GM19035 (cell line): ENCODE measurements around the gene AVEN.

Source experiments
- ATAC-seq: cut with Tn5 transposase; IDR thresholded peaks from one replicate; pipeline ENCODE4 v1.9.1; 2021; ENCODE audit not compliant: unreplicated experiment

AVEN gene

DNA sequence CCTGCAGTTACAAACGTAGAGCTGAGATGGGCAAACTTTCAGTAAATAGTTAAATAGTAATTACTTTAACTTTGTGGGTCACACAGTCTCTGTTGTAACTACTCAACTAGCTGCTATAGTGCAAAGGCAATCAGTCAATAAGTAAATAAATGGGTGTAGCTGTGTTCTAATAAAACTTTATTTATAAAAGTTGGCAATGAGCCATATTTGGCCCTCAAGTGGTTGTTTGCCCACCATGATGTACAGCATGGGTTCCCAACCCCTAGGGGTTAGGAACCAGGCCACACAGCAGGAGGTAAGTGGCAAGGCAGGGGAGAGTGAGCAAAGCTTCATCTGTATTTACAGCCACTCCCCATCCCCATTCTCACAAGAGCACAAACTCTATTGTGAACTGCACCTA, 115.6 kb downstream of the AVEN start:
- no peak for ATAC-seq

DNA sequence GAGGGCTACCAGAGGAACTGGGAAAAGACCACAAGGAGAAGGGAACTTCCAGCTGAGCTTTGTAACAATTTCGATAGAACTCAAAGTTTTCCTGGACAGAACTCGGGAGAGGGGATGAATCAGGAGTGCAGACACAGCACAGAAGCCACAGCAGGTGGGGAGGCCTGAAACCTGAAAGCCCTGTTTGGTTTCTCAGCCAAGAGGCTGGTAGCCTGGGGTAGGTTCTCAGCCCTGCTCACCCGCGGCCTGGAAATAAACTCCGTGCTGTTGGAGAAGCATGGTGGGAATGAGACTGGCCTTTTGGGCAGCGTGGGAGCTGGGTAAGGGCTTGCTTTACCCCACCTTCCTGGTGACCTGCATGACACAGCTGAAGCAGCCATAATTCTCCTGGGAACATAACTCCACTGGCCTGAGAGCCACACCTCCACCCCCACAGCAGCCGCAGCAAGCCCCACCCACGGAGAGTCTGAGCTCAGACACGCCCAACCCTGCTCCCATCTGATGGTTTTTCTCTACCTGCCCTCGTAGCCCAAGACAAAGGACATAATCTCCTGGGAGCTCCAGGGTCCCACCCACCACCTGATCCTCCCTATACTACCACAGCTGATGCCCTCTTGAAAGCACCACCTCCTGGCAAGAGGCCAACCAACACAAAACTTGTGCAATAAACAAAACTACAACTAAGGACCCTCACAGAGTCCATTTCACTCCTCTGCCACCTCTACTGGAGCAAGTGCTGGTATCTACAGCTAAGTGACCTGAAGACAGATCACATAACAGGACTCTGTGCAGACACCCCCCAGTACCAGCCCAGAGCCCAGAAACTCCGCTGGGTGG, 123.2 kb downstream of the AVEN start:
- no peak for ATAC-seq

DNA sequence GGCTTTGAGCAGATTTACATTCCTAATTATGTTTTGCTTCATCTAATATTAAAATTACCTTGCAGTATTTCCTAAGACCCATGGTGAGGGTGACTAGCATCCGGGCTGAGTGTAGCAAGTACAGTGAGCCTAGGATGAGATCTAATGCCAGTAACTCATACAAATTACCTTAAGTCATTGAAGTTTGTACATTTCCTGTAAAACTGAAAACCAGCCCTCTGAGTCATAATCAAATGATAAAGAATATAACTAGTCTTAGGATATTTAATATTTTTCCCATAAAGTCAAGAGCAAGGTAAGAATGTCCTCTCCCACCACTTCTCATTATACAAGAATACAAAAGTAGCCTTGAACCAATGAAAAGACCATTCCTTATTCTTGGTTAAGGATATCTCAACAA, 125.5 kb downstream of the AVEN start:
- ATAC-seq, result no peak

- no peak for ATAC-seq
Measured at GRCh38 chr15:33912326-33912725, 126.7 kb downstream of the AVEN start.

DNA sequence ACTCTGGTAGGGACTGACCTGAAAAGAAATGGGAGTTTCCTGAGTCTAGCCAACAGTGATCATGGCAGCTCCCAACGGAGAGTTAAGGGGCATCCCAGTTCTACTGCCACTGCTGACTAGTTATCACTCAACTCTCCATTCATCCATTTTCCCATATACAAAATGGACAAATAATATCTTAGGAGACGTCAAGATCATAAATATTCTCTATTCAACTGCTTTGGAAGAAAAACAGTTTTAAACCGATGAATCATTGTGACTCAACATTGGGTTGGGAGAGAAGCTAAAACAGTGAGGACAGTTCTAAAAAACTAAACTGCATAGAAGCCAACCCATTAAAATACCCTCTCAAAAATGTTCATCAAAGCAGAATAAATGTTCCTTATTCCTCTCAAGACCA, 128.3 kb downstream of the AVEN start:
- ATAC-seq, result no peak

DNA sequence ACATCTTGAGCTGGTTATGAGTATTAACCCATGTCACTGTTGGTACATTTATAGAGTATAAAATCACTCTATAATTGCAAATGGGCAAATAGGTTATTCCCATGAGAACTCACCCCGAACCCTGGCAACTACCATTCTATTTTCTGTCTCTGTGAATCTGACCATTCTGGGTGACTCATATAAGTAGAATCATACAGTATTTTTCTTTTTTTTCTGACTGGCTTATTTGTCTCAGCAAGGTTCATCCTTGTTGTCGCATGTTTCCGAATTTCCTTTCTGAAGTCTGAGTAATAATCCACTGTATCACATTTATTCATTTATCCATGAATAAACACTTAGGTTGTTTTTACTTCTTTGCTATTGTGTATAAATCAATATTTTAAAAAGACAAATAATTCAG, 130.6 kb downstream of the AVEN start:
- no peak for ATAC-seq

DNA sequence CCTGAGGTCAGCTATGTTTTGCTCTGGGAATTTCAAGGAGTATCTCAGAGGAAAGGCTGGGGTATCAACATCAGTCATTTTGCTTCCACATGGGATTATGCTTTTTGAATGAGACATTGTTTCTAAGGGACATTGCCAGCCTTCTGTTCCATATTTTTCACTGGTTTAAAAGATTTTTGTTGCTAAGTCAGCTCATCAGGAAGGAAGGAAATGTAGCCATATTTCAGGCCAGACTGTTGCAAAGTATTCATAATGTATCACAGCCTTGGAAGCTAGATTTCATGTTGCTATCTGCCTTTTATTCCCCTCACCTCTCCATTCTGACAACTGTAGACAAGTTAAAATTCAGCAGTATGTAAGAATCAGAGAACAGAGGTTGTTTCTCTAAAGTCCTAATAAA, 131.7 kb downstream of the AVEN start:
- no peak for ATAC-seq

- ATAC-seq, result no peak
Measured at GRCh38 chr15:33903661-33904060, 135.3 kb downstream of the AVEN start.

DNA sequence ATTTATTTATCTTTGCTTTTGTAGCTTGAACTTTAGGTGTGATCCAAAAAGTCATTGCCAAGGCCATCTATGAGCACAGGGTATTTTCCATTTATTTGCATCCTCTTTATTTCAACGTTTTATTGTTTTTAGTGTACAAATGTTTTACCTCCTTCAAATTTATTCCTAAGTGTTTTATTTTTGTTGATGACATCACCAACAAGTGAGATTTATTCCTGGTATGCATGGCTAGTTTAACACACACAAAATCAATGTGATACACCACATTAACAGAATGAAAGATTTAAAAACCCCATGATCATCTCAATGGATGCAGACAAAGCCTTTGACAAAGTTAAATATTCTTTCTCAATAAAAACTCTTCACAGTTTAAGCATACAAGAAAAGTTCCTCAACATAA, 137.0 kb downstream of the AVEN start:
- ATAC-seq, result no peak

- no peak for ATAC-seq
Measured at GRCh38 chr15:33894193-33894592, 144.8 kb downstream of the AVEN start.

DNA sequence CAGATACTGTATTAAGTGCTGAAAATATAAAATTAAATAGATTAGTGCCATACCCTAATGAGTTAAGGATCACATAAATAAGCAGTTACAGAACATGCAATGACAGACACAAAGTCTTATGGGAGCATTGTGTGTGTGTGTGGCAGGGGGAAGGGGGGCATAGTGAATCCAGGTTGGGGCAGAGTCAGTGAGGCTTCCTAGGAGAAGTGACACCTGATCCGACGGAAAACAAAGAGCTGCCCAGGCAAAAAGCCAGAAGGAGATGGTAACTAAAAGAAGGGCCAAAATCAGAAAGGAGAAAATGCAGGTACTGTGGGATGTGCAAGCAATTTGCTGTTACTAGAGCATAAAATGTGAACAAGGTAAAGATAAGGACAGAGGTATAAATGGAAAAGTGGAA, 150.8 kb downstream of the AVEN start:
- no peak for ATAC-seq

DNA sequence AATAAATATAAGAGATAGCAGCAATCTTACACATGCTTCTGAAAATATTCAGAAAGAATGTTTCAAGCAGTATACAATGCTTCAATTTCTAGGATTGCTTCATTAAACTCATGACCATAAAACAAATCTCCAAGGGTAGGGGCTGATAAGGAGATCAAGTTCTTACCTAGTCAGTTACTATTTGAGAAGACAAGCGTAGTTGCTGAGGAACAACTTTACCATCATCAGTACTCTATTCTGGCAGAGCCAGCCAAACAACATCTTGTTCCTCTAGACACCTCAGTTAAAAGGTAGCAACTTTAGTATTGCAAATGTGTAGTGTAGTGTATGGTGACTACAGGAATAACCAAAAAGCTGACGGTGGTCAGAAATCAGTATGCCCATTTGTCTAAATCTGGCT, 156.1 kb downstream of the AVEN start:
- no peak for ATAC-seq

DNA sequence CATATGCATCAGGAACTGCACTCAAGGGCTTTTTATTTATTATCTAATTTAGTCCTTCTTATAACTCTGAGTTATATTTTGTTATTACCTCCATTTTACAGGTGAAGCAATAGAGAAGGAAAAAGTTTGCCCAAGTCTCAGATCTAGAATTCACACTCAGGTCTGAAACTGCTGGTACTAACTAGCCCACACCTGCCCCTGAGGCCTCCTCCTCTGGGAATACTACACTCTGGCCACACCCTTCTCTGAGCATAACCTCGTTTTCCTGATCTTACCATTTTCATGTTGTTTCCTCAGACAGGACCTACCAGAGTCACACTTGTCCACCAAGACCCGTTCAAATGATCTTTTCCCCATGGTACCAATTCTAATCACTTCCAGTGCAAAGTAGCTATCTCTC, 164.8 kb downstream of the AVEN start:
- ATAC-seq, result no peak

DNA sequence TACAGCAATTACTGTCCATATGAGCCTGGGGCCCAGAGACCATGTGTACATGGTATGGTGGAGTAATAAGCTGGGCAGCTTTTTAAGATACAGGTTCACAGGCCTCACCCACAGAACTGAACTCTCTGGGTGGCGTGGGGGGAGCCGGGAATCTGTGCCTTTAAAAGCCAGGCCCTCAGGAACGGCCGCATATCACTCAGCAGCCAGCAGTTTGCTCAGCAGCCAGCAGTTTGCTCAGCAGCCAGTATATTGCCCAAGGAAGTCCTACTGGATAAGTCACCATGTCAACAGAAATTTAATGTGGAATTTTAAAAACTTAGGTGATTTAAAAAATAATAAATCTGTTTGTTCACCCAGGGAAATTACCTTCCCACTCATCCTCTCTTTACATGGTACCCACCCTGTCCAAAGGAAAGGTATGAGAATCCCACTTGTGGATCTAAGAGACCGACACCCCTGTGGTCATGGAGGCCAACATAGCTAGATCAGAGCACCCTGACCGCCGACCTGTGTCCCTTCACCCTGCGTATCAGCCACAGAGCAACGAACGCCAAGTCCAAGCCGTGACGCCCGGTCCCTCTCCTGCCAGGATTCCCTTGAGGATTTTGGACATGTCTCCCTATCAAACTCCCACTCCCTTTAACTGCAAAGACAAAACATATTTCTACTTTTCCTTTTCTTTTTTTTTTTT, 166.4 kb downstream of the AVEN start:
- ATAC-seq, result no peak

DNA sequence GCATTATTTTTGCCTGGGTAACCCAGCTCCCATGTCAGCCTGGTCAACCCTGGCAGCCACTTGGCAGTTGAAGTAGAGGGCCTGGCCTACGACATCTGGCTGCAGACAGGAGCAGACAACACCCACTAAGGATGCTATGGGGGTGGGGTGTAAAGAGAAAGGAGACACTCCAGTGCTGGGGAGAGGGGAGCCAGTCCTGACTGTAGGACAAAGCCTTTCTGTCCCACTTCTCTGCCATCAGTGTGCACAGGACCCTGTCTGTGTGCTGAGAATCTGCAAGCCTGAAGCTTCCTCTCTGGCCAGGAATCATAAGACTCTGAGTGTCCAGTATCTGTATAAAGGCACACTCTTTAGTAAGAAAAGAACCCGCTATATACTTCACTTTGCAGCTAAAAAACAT, 167.0 kb downstream of the AVEN start:
- no peak for ATAC-seq

- ATAC-seq, result no peak
Measured at GRCh38 chr15:33866101-33866737, 172.8 kb downstream of the AVEN start.

DNA sequence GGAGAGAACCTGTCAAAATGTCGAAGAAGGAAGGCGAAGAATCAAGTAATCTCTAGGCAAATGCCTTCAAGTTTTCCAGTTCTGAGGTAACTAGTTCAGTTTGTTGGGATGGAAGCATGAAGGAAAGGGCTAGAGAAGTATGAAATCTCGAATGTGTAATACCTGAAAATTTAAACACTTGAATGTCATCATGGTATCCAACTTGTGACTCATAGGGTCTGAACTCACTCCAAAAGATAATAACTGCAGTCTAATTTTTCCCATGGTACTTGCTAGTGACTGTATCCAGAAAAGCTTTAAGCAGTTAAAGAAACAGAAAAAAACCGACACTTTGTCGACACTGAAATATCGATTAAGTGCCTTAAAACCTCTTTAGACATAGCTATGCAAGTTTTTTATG, 173.6 kb downstream of the AVEN start:
- ATAC-seq, result no peak

DNA sequence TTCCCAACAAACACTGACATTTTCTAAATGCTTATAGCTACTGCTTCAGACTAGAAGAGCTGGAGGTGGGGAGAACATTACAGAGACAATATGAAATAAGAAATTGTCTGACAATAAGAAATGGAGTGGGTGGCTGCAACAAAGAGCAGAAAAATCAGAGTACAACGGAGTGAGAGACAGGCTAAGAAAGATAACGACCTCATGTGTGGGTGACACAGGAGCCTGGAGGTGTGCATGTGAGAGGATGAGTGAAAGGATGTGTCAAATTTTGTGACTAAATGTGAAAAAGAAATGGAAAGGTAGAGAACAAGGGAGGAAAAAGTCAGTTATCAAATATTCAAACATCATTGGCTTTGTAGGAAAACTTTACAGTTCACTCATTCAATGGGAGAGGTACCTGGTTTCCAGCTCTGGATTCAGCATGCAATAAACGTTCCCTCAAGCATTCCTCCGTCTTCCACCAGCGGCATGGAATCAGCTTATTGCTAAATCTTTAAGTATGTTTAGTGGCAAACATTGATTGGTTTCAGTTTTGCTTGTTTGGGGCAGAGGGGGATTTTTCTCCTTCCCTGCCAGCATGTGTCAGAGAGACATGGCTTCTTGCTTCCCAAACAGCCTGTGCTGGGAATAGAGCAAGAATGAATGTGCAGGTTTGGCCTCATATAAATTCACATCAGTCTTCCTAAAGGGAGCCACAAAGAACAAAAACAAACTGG, 174.5 kb downstream of the AVEN start:
- no peak for ATAC-seq

DNA sequence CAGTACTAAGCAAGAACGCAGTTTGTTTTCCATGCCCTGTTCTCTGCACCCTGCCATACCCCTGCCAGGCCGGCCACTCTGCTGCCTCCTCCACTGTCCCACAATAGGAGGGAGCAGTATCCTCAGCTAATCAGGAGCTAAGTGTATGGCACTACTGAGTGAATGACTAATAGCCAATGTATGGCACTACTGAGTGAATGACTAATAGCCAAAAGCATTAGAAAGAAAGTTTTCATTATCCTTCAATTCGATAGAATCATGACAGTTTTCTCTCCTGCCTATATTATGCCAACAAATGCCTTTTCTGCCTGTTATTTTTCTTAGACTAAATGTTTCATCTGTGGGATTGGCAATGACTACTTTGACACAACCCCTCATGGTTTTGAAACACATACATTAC, 178.2 kb downstream of the AVEN start:
- ATAC-seq, result no peak

GRCh38 chr15:33859992-33860545, 178.9 kb downstream of the AVEN start:
- ATAC-seq, result no peak

DNA sequence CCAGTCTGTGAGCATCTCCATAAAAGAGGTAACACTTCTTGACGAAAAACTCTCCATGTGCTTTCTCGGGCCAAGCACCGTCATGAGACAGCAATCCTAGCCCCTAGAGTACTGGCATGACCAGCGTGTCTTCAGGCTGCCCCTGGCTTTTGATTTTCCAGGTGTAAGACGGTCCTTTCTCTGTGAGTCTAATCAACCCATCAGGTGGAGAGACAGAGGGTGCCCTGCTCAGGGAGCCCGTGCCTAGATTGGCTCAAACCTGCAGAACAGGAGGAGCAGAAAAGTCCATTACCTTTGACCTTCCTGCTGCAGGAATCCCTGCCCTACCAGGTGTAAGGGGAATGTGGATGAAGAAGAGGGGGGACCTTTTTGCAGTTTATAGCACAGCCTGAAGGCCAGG, 180.2 kb downstream of the AVEN start:
- no peak for ATAC-seq
